HEK293 (cell line): Measurements from ENCODE around the gene RPL10.

ENCODE experiments used
- CTCF ChIA-PET: fragments of 350-600 bp; formaldehyde crosslinking; extraction: SDS; loops from one replicate; lab custom pipeline; 2021; ENCODE audit warnings: antibody characterized with exemption; lab: Yijun Ruan, JAX
- POLR2A ChIA-PET: fragments of 300-600 bp; formaldehyde crosslinking; extraction: SDS; loops from one replicate; lab custom pipeline; 2020; ENCODE audit warnings: antibody characterized with exemption, inconsistent platforms; lab: Yijun Ruan, JAX
- H3K27ac ChIP-seq: fragments of 200-500 bp; sonication (Bioruptor generic); 2 replicates; pipeline ENCODE4 v1.5.1; 2014; ENCODE audit warnings: low read depth, low read length, control low read depth, inconsistent platforms; ENCODE audit errors: extremely low read depth
- H3K36me3 ChIP-seq, 2 experiments: fragments of 200-500 bp in 1 of 2; sonication (Bioruptor generic) in 1 of 2; 1 replicate in 1 of 2; 2 replicates in 1 of 2; pipeline ENCODE4 v1.5.1; 2014 to 2017; ENCODE audit warnings: inconsistent platforms in 2 of 2, low read length in 2 of 2; ENCODE audit not compliant: control insufficient read depth in 2 of 2, insufficient read depth in 1 of 2
- H3K4me1 ChIP-seq: fragments of 200-500 bp; sonication (Bioruptor generic); 2 replicates; pipeline ENCODE4 v1.5.1; 2014; ENCODE audit warnings: mild to moderate bottlenecking, low read length, inconsistent platforms; ENCODE audit not compliant: control insufficient read depth, insufficient read depth
- H3K4me3 ChIP-seq: 2 replicates; pipeline ENCODE4 v1.5.1; 2011; ENCODE audit warnings: low read depth, mild to moderate bottlenecking, control low read depth, low read length, moderate library complexity
- H3K9me3 ChIP-seq: fragments of 200-500 bp; sonication (Bioruptor generic); 2 replicates; pipeline ENCODE4 v1.5.1; 2014; ENCODE audit warnings: low read depth, low read length, inconsistent platforms; ENCODE audit not compliant: control insufficient read depth, insufficient read depth
- GLI2 ChIP-seq: fragments of 450-650 bp; formaldehyde crosslinking; IDR thresholded peaks from 2 replicates; pipeline ENCODE4; 2017; ENCODE audit warnings: missing biosample characterization, missing genetic modification characterization, low read depth, borderline replicate concordance
- GLIS1 ChIP-seq: fragments of 450-650 bp; formaldehyde crosslinking; IDR thresholded peaks from 2 replicates; pipeline ENCODE4 v1.5.1; 2016; ENCODE audit warnings: missing biosample characterization, missing genetic modification characterization
- GLIS2 ChIP-seq: fragments of 450-650 bp; formaldehyde crosslinking; IDR thresholded peaks from 2 replicates; pipeline ENCODE4 v1.5.1; 2016; ENCODE audit warnings: missing biosample characterization, missing genetic modification characterization
- HOXD13 ChIP-seq: sonication (generic); formaldehyde crosslinking; IDR thresholded peaks from 2 replicates; pipeline ENCODE4 v1.8.0; 2022; ENCODE audit warnings: missing genetic modification reagents, borderline replicate concordance
- IKZF3 ChIP-seq: fragments of 450-650 bp; IDR thresholded peaks from 2 replicates; pipeline ENCODE4 v1.5.0; 2018; ENCODE audit warnings: missing biosample characterization, mild to moderate bottlenecking, missing genetic modification characterization, moderate library complexity
- SP3 ChIP-seq: fragments of 450-650 bp; formaldehyde crosslinking; IDR thresholded peaks from 2 replicates; pipeline ENCODE4 v1.5.1; 2016; ENCODE audit warnings: missing biosample characterization, missing genetic modification characterization
- SP7 ChIP-seq: fragments of 450-650 bp; formaldehyde crosslinking; IDR thresholded peaks from 2 replicates; pipeline ENCODE4 v1.5.1; 2016; ENCODE audit warnings: missing biosample characterization, missing genetic modification characterization
- ZBTB26 ChIP-seq: fragments of 450-650 bp; formaldehyde crosslinking; optimal IDR thresholded peaks from 2 replicates; pipeline ENCODE3; 2016; ENCODE audit warnings: missing biosample characterization, mild to moderate bottlenecking, missing genetic modification characterization
- ZBTB48 ChIP-seq: fragments of 450-650 bp; formaldehyde crosslinking; IDR thresholded peaks from 2 replicates; pipeline ENCODE4 v1.5.1; 2016; ENCODE audit warnings: missing biosample characterization, missing genetic modification characterization
- ZBTB7A ChIP-seq: fragments of 450-650 bp; formaldehyde crosslinking; IDR thresholded peaks from 2 replicates; pipeline ENCODE4 v1.5.1; 2016; ENCODE audit warnings: low read depth, missing biosample characterization, missing genetic modification characterization
- ZFHX2 ChIP-seq: fragments of 450-650 bp; formaldehyde crosslinking; conservative IDR thresholded peaks from 2 replicates; pipeline ENCODE4 v1.5.1; 2016; ENCODE audit warnings: missing biosample characterization, missing genetic modification characterization
- ZNF112 ChIP-seq: fragments of 450-650 bp; formaldehyde crosslinking; IDR thresholded peaks from 2 replicates; pipeline ENCODE4 v1.5.0; 2017; ENCODE audit warnings: missing biosample characterization, missing genetic modification characterization
- ZNF146 ChIP-seq: fragments of 450-650 bp; formaldehyde crosslinking; IDR thresholded peaks from 2 replicates; pipeline ENCODE4 v1.5.1; 2016; ENCODE audit warnings: missing biosample characterization, missing genetic modification characterization
- ZNF202 ChIP-seq: fragments of 450-650 bp; formaldehyde crosslinking; IDR thresholded peaks from 2 replicates; pipeline ENCODE4 v1.5.1; 2016; ENCODE audit warnings: missing biosample characterization, missing genetic modification characterization, borderline replicate concordance
- ZNF311 ChIP-seq: fragments of 450-650 bp; formaldehyde crosslinking; IDR thresholded peaks from 2 replicates; pipeline ENCODE4 v1.5.1; 2017; ENCODE audit warnings: missing biosample characterization, missing genetic modification characterization, borderline replicate concordance
- ZNF354C ChIP-seq: fragments of 450-650 bp; formaldehyde crosslinking; IDR thresholded peaks from 2 replicates; pipeline ENCODE4 v1.5.1; 2016; ENCODE audit warnings: missing biosample characterization, missing genetic modification characterization, low read depth, borderline replicate concordance
- ZNF366 ChIP-seq: fragments of 450-650 bp; formaldehyde crosslinking; conservative IDR thresholded peaks from 2 replicates; pipeline ENCODE4 v1.5.1; 2016; ENCODE audit warnings: missing biosample characterization, missing genetic modification characterization
- ZNF391 ChIP-seq: fragments of 450-650 bp; formaldehyde crosslinking; IDR thresholded peaks from 2 replicates; pipeline ENCODE4 v1.5.1; 2016; ENCODE audit warnings: low read depth, missing biosample characterization, missing genetic modification characterization, borderline replicate concordance
- ZNF398 ChIP-seq: fragments of 450-650 bp; formaldehyde crosslinking; IDR thresholded peaks from 2 replicates; pipeline ENCODE4 v1.5.1; 2017; ENCODE audit warnings: missing biosample characterization, missing genetic modification characterization
- ZNF449 ChIP-seq: fragments of 450-650 bp; formaldehyde crosslinking; IDR thresholded peaks from 2 replicates; pipeline ENCODE4 v1.5.1; 2017; ENCODE audit warnings: missing biosample characterization, mild to moderate bottlenecking, missing genetic modification characterization, moderate library complexity
- ZNF473 ChIP-seq: fragments of 450-650 bp; formaldehyde crosslinking; IDR thresholded peaks from 2 replicates; pipeline ENCODE4 v1.5.1; 2017; ENCODE audit warnings: missing biosample characterization, missing genetic modification characterization
- ZNF488 ChIP-seq: fragments of 450-650 bp; formaldehyde crosslinking; IDR thresholded peaks from 2 replicates; pipeline ENCODE4 v1.5.1; 2016; ENCODE audit warnings: missing biosample characterization, missing genetic modification characterization
- ZNF501 ChIP-seq: fragments of 450-650 bp; formaldehyde crosslinking; IDR thresholded peaks from 2 replicates; pipeline ENCODE4 v1.5.1; 2016; ENCODE audit warnings: missing biosample characterization, missing genetic modification characterization
- ZNF654 ChIP-seq: fragments of 450-650 bp; formaldehyde crosslinking; IDR thresholded peaks from 2 replicates; pipeline ENCODE4 v1.5.1; 2016; ENCODE audit warnings: low read depth, missing biosample characterization, missing genetic modification characterization
- ZSCAN23 ChIP-seq: fragments of 450-650 bp; formaldehyde crosslinking; IDR thresholded peaks from 2 replicates; pipeline ENCODE4 v1.5.1; 2016; ENCODE audit warnings: missing biosample characterization, missing genetic modification characterization

RPL10 gene

GRCh38 chrX:154373340-154374306, 24.6 kb upstream of the RPL10 start (continued):
- TF ChIP-seq ZBTB7A (no peak), ZNF146 (tag by site-specific recombination) (no peak), ZNF488 (tag by site-specific recombination) (no peak), ZNF654 (tag by site-specific recombination) (peak; percentile 16; the same call in 1 of the 2 replicates), IKZF3 (tag by site-specific recombination) (peak; percentile 80), ZNF501 (tag by site-specific recombination) (no peak), ZNF391 (tag by site-specific recombination) (no peak)

- POLR2A ChIA-PET: interaction anchor here (1.4 to 2.4 kb wide), 5 partner anchors 9 to 153 kb away, joined by 3 to 19 read pairs (median 8); partner anchors contain the start of genes RPL10 and SLC10A3
- Histone ChIP-seq H3K4me3 (peak within 1 kb of the TSS; percentile 42), H3K36me3 (peaks cover 0 to 6% of the 10 kb centered on the region in 2 experiments; a peak in 1 of 3 replicates), H3K4me1 (peaks cover 15% of the 10 kb centered on the region), H3K9me3 (no peaks in the 10 kb centered on the region), H3K27ac (peak within 1 kb of the TSS; percentile 66)
- CTCF ChIA-PET: interaction anchor here (0.9 to 3.8 kb wide), 9 partner anchors 8 to 361 kb away, joined by 3 to 29 read pairs (median 4); no protein-coding TSS in a partner anchor
- no peak for TF ChIP-seq ZNF354C (tag by site-specific recombination)
- no peak for TF ChIP-seq ZNF311 (tag by site-specific recombination)
- TF ChIP-seq ZNF398 (tag by site-specific recombination): peak; percentile 58; the same call in 1 of the 2 replicates
- peak; percentile 87 for TF ChIP-seq ZFHX2
- TF ChIP-seq GLIS2 (tag by site-specific recombination): peak; percentile 95
- no peak for TF ChIP-seq ZNF366 (tag by site-specific recombination)
- TF ChIP-seq GLI2 (tag by site-specific recombination): no peak
- TF ChIP-seq ZSCAN23 (tag by site-specific recombination): no peak
- TF ChIP-seq GLIS1: peak; percentile 99
- TF ChIP-seq ZNF202: no peak
- TF ChIP-seq SP7 (tag by site-specific recombination): peak; percentile 15; the same call in 1 of the 2 replicates
- TF ChIP-seq ZBTB7A: no peak; the same call in 1 of the 2 replicates
- peak; percentile 76 for TF ChIP-seq ZBTB26 (tag by site-specific recombination)
- peak; percentile 39; the same call in 1 of the 2 replicates for TF ChIP-seq SP3 (tag by site-specific recombination)
- TF ChIP-seq HOXD13 (CRISPR knock-in tag): no peak
- TF ChIP-seq ZNF112 (tag by site-specific recombination): no peak
- peak; percentile 54; the same call in 1 of the 2 replicates for TF ChIP-seq ZBTB48 (tag by site-specific recombination)
- no peak for TF ChIP-seq ZNF473 (tag by site-specific recombination)
- TF ChIP-seq ZNF449 (tag by site-specific recombination): peak; percentile 37; the same call in 1 of the 2 replicates
These were observed 23.6 kb upstream of the RPL10 start, which contains the start of gene FLNA for GRCh38 chrX:154374313-154375155. FLNA (minus strand) TSS chrX:154374634; CDS start chrX:154371245, 3,389 bp downstream.
